IMR-90 (cell line): ENCODE results near the gene ACOT7. TPM values are rescaled to one million over a fixed set of nuclear protein-coding genes. Genes with fewer than 3 reads are reported as not detected.
"Not testable (repeated sequence)": the region's sequence is repeated elsewhere in the genome, so short reads cannot be mapped to it uniquely, and the experiment has no call there.

Experiments used
- ATAC-seq: fragments of 200-7000 bp; cut with Tn5 transposase; 2 replicates; pipeline ENCODE4 v1.9.1; 2020; ENCODE audit warnings: low read depth, mild to moderate bottlenecking, moderate library complexity
- BruUV-seq: library from RNA; stranded (reverse); fragments of 400-500 nt; replicated peaks from 2 replicates; lab custom pipeline; 2021; lab: Mats Ljungman, UMichigan
- CTCF ChIA-PET: fragments of 300-600 bp; formaldehyde crosslinking; extraction: SDS; loops from one replicate; lab custom pipeline; 2021; ENCODE audit warnings: antibody characterized with exemption; lab: Yijun Ruan, JAX
- POLR2A ChIA-PET: fragments of 300-600 bp; sonication (Branson Sonifier 250); formaldehyde crosslinking; loops from one replicate; lab custom pipeline; 2022; ENCODE audit warnings: antibody characterized with exemption; ENCODE audit not compliant: unreplicated experiment; lab: Charles Lee
- DNase-seq: peaks from one replicate; pipeline ENCODE4 v3.0.0; 2013
- H2AFZ ChIP-seq: replicated peaks from 2 replicates; pipeline ENCODE3; 2013; ENCODE audit warnings: low read length, mild to moderate bottlenecking; ENCODE audit not compliant: poor library complexity
- H2AK5ac ChIP-seq: 2 replicates; pipeline ENCODE4 v1.6.1; 2013; ENCODE audit warnings: low read depth, low read length, inconsistent platforms
- H2AK9ac ChIP-seq: replicated peaks from 2 replicates; pipeline ENCODE3; 2013; ENCODE audit warnings: mild to moderate bottlenecking, low read depth, low read length, moderate library complexity; ENCODE audit not compliant: poor library complexity
- H2BK120ac ChIP-seq: 2 replicates; pipeline ENCODE4 v1.6.1; 2013; ENCODE audit warnings: low read depth, low read length, inconsistent platforms
- H2BK15ac ChIP-seq: 3 replicates; pipeline ENCODE4 v1.6.1; 2013; ENCODE audit warnings: low read depth, low read length, inconsistent platforms
- H2BK20ac ChIP-seq: 2 replicates; pipeline ENCODE4 v1.6.1; 2013; ENCODE audit warnings: low read depth, mild to moderate bottlenecking, inconsistent platforms, low read length, moderate library complexity
- H2BK5ac ChIP-seq: 2 replicates; pipeline ENCODE4 v1.6.1; 2013; ENCODE audit warnings: mild to moderate bottlenecking, low read depth, low read length, inconsistent platforms; ENCODE audit not compliant: poor library complexity, severe bottlenecking
- H3K14ac ChIP-seq: replicated peaks from 2 replicates; pipeline ENCODE4 v1.6.1; 2013; ENCODE audit warnings: low read depth, low read length, inconsistent platforms
- H3K18ac ChIP-seq: 2 replicates; pipeline ENCODE4 v1.6.1; 2013; ENCODE audit warnings: low read depth, low read length, control low read depth
- H3K23ac ChIP-seq: 2 replicates; pipeline ENCODE4 v1.6.1; 2013; ENCODE audit warnings: low read depth, low read length, inconsistent platforms
- H3K27ac ChIP-seq: 2 replicates; pipeline ENCODE4 v1.5.1; 2013; ENCODE audit warnings: mild to moderate bottlenecking, control low read depth, low read length; ENCODE audit not compliant: insufficient read depth
- H3K27me3 ChIP-seq: 2 replicates; pipeline ENCODE4 v1.6.1; 2013; ENCODE audit warnings: low read length; ENCODE audit not compliant: control insufficient read depth, insufficient read depth
- H3K36me3 ChIP-seq: 2 replicates; pipeline ENCODE4 v1.6.1; 2013; ENCODE audit warnings: low read length, mixed read lengths; ENCODE audit not compliant: control insufficient read depth, insufficient read depth
- H3K4ac ChIP-seq: 2 replicates; pipeline ENCODE4 v1.6.1; 2013; ENCODE audit warnings: low read depth, low read length, inconsistent platforms
- H3K4me1 ChIP-seq: 2 replicates; pipeline ENCODE4 v1.6.1; 2013; ENCODE audit warnings: low read length, mixed read lengths; ENCODE audit not compliant: control insufficient read depth, insufficient read depth
- H3K4me2 ChIP-seq: 2 replicates; pipeline ENCODE4 v1.6.1; 2013; ENCODE audit warnings: low read depth, mild to moderate bottlenecking, control low read depth, low read length, moderate library complexity
- H3K4me3 ChIP-seq: 2 replicates; pipeline ENCODE4 v1.5.1; 2013; ENCODE audit warnings: low read depth, mild to moderate bottlenecking, control low read depth, low read length, moderate library complexity; ENCODE audit not compliant: insufficient read depth
- H3K56ac ChIP-seq: 2 replicates; pipeline ENCODE4 v1.6.1; 2013; ENCODE audit warnings: low read length, inconsistent platforms; ENCODE audit not compliant: insufficient read depth; ENCODE audit errors: extremely low read depth
- H3K79me1 ChIP-seq, 2 experiments: 2 replicates each; pipeline ENCODE4 v1.6.1; 2013; ENCODE audit warnings: low read length in 2 of 2, inconsistent platforms in 1 of 2, low read depth in 1 of 2
- H3K9ac ChIP-seq: 2 replicates; pipeline ENCODE4 v1.6.1; 2013; ENCODE audit warnings: low read depth, low read length, control low read depth
- H3K9me1 ChIP-seq: 2 replicates; pipeline ENCODE4 v1.6.1; 2013; ENCODE audit warnings: low read length, inconsistent platforms; ENCODE audit not compliant: insufficient read depth
- H3K9me3 ChIP-seq: 2 replicates; pipeline ENCODE4 v1.6.1; 2013; ENCODE audit warnings: low read length; ENCODE audit not compliant: control insufficient read depth, insufficient read depth
- H4K20me1 ChIP-seq: 2 replicates; pipeline ENCODE4 v1.6.1; 2013; ENCODE audit warnings: low read length, inconsistent platforms; ENCODE audit not compliant: insufficient read depth
- H4K5ac ChIP-seq: 2 replicates; pipeline ENCODE4 v1.6.1; 2013; ENCODE audit warnings: mild to moderate bottlenecking, low read depth, low read length, control low read depth
- H4K8ac ChIP-seq, 2 experiments: 2 replicates each; pipeline ENCODE4 v1.6.1; 2013; ENCODE audit warnings: low read depth in 2 of 2, low read length in 2 of 2, control low read depth in 1 of 2, inconsistent platforms in 1 of 2
- H4K91ac ChIP-seq: 2 replicates; pipeline ENCODE4 v1.6.1; 2013; ENCODE audit warnings: low read depth, low read length, inconsistent platforms; ENCODE audit not compliant: insufficient read depth
- WGBS, 2 experiments: methylation state at CpG; one replicate each; pipeline versions ENCODE4 v1.1.5 to v1.1.7; 2013; ENCODE audit warnings: missing lambda C conversion rate in 2 of 2; ENCODE audit not compliant: insufficient read length in 1 of 2; ENCODE audit errors: extremely low coverage in 2 of 2; 5-methylcytosine and 5-hydroxymethylcytosine counted together
- dilution Hi-C: fragments of 300-500 bp; cut with HindIII; formaldehyde crosslinking; loops from one replicate; pipeline ENCODE4 v1.14.3; 2018; ENCODE audit warnings: low sequenced_read_pairs; ENCODE audit not compliant: unreplicated experiment
- in situ Hi-C: fragments of 300-500 bp; cut with MboI; formaldehyde crosslinking; loops from 3 replicates; pipeline ENCODE4 v1.14.3; 2019; ENCODE audit warnings: low sequenced_read_pairs, inconsistent platforms, mixed read lengths
- intact Hi-C: fragments of 100-400 bp; cut with micrococcal nuclease; formaldehyde crosslinking; loops from 2 replicates; pipeline ENCODE4 v1.10.0; 2022
- polyA plus RNA-seq, 3 experiments: library from polyadenylated mRNA; depleted of rRNA; stranded (reverse); fragments of >200 nt; gene quantifications; 2 replicates each; pipeline ENCODE4 v1.2.3, GENCODE V29; 2012; ENCODE audit warnings: low replicate concordance in 1 of 3
- total RNA-seq: library from RNA; depleted of rRNA; stranded (reverse); fragments of >200 nt; gene quantifications from 2 replicates; pipeline ENCODE4 v1.2.3, GENCODE V29; 2012

The ACOT7 gene
- total and polyA plus RNA-seq, 2 of the 4 experiments (the other 2 are of a cell fraction), result 51.6 to 242 TPM

DNA sequence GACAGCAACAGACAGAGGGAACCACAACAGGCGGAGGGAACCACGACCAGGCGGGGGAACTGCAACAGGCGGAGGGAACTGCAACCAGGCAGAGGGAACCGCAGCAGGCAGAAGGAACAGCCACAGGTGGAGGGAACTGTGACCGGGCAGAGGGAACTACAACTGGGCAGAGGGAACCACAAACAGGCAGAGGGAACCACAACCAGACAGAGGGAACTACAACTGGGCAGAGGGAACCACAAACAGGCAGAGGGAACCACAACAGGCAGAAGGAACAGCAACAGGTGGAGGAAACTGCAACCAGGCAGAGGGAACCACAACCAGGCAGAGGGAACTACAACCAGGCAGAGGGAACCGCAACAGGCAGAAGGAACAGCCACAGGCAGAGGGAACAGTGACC is 85.9 kb downstream of the ACOT7 start:
- H3K4me1 ChIP-seq, H3K23ac ChIP-seq, CTCF ChIA-PET, H2BK15ac ChIP-seq, H2AK5ac ChIP-seq, H4K20me1 ChIP-seq, H3K56ac ChIP-seq, H2AK9ac ChIP-seq, H2BK120ac ChIP-seq, H3K4me3 ChIP-seq, ATAC-seq, H3K9me1 ChIP-seq, DNase-seq, H3K4ac ChIP-seq, H3K14ac ChIP-seq, H3K27me3 ChIP-seq, H4K8ac ChIP-seq, H3K9me3 ChIP-seq, H3K18ac ChIP-seq, H4K91ac ChIP-seq, H2BK5ac ChIP-seq, H3K4me2 ChIP-seq, BruUV-seq, H3K36me3 ChIP-seq, H3K9ac ChIP-seq, POLR2A ChIA-PET, H2AFZ ChIP-seq, H2BK20ac ChIP-seq, H3K27ac ChIP-seq, H3K79me1 ChIP-seq, in situ Hi-C loops, intact Hi-C loops, H4K5ac ChIP-seq, dilution Hi-C loops: not testable (repeated sequence)
- WGBS, 2 experiments, result 98% methylated on average over 7 of the region's 7 CpGs; no CpG with 5 or more reads in 1 of the 2 experiments
